Right cardiac atrium (tissue), 5 donors: Measurements from ENCODE around the gene SAMD1. TPM values are rescaled to one million over a fixed set of nuclear protein-coding genes. Genes with fewer than 3 reads are reported as not detected.

Experiments used
- ATAC-seq, 2 donors: fragments of 200-7000 bp; cut with Tn5 transposase; one replicate each; pipeline versions ENCODE4 v1.8.0 to v1.9.1; 2020; ENCODE audit warnings: moderate library complexity in 2 of 2, mild to moderate bottlenecking in 1 of 2
- DNase-seq, 3 donors: peaks; one replicate each; pipeline ENCODE4 v3.0.0-alpha.2; 2020
- H3K27ac ChIP-seq: one replicate; pipeline ENCODE4 v1.5.1; 2013; ENCODE audit warnings: mild to moderate bottlenecking, low read length, control low read depth, moderate library complexity
- H3K27me3 ChIP-seq: one replicate; pipeline ENCODE4 v1.6.1; 2013; ENCODE audit not compliant: control insufficient read depth, insufficient read depth
- H3K4me1 ChIP-seq: one replicate; pipeline ENCODE4 v1.6.1; 2013; ENCODE audit warnings: low read length; ENCODE audit not compliant: control insufficient read depth, insufficient read depth
- H3K4me3 ChIP-seq: one replicate; pipeline ENCODE4 v1.5.1; 2013; ENCODE audit warnings: low read length, control low read depth
- H3K9me3 ChIP-seq: one replicate; pipeline ENCODE4 v1.6.1; 2013; ENCODE audit warnings: low read length; ENCODE audit not compliant: control insufficient read depth
- WGBS: extraction: QIAGEN DNeasy Blood & Tissue Kit; methylation state at CpG from one replicate; pipeline ENCODE4 v1.1.7; 2013; 5-methylcytosine and 5-hydroxymethylcytosine counted together
- intact Hi-C, 4 donors: fragments of 100-400 bp; cut with DNase I; formaldehyde crosslinking; loops; one replicate each; pipeline versions ENCODE4 v1.11.0 to v1.14.0; 2022 to 2023
- polyA plus RNA-seq: library from polyadenylated mRNA; stranded (reverse); fragments of 200-250 nt; gene quantifications from one replicate; pipeline ENCODE4 v1.2.3, GENCODE V29; 2013
- total RNA-seq, 4 donors: library from RNA; stranded (reverse); fragmentation: NEBNext Ultra II Directional; extraction: Animal tissue kit (Norgen Biotek cat#: 25700); gene quantifications; one replicate each; pipeline ENCODE4 v1.2.1, GENCODE V29; 2021
- donor health status: healthy with polysubstance abuse.
- donor health status: DM: no; HTN: yes; CAD: no.
- donor health status: DM: no; HTN: no; CAD: no.
- donor health status: DM: no; HTN: yes; CAD: no; lungs with severe emphysema.
- donor health status: DM: yes; HTN: yes; CAD: no.

The SAMD1 gene
- total and polyA plus RNA-seq, 5 donors = 32.2 to 53.8 (median 40.6) TPM

GRCh38 chr19:14113762-14114414 is 23.3 kb upstream of the SAMD1 start:
- Histone ChIP-seq H3K4me3 (no peak overlapping the region), H3K9me3 (no peaks in the 10 kb centered on the region), H3K27ac (peak overlapping the region; percentile 80), H3K27me3 (no peaks in the 10 kb centered on the region), H3K4me1 (peaks cover 15% of the 10 kb centered on the region)
- no peak for ATAC-seq
- intact Hi-C loops = no loop called here
- WGBS = 81% methylated on average over 18 of the region's 18 CpGs
- peak; percentile 49 to 82 (median 76) for DNase-seq

DNA sequence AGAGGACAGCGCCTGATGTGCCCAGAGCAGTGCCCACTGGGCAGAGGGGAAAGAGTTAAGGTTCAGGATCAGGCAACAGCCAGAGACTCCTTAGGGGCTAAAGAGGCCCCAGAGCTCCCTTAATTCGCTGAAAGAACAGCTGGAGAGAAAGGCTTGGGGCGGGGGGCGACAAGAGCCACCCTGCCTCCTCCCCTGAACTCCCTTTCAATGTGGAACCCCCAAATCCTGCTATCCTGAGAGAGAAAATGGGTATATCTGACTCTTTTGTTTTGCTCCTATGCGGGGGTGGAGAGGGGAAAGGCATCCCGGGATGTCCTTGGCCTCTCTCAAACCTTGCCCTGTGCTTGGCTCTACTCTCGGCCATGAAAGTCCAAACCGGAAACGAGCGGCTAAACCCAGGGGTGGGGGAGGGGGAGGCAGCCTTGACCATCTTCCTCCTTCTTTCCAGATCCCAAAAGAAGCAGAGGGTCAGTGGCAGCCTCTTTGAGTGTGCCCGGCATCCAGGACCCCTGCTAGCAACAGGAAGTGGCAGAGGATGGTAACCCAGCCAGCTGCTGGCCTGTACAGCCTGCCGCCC is 22.3 kb upstream of the SAMD1 start:
- WGBS = 18% methylated on average over 12 of the region's 12 CpGs
- Histone ChIP-seq H3K27ac (peak overlapping the region; percentile 80), H3K9me3 (no peaks in the 10 kb centered on the region), H3K4me3 (no peak overlapping the region), H3K4me1 (peaks cover 15% of the 10 kb centered on the region), H3K27me3 (no peaks in the 10 kb centered on the region)
- ATAC-seq (peak; percentile 14 to 20), DNase-seq (peak; percentile 53 to 82 (median 82))
- intact Hi-C loops = no loop called here

DNA sequence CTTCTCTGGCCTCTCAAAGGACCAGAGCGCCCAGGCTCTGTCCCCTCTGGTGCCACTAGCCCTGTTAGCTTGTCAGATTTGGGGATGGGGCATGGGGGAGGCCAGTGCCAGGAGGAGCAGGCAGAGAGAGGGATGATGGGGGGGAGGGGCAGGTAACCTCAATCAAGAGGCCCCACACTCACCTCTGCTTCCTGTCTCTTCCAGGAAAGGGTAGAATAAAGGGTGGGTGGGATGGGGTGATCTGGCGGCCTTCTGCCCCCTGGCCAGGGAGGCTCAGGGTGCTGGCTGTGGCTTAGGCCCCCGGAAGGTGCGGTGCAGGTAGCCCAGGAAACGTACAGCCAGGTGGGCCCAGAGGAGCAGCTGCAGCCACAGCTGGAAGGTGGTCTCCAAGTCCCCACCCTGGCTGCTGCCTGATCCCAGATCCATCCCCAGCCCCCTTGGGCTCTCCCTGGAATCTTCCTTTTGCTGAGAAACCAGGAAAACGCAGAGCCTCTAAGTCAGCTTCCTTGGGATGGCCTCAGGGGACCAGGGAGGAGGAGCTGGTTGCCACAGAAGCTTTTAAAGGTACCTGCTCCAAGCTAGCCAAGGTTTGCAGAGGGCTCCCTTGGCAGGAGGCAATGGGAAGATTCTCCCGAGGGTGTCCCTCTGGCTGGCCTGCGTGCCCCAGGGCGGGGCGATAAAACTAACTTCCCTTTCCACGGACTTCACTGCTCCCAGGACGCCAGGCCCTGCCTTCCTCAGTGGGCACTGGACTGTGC is 21.7 kb upstream of the SAMD1 start:
- H3K9me3 ChIP-seq = no peaks in the 10 kb centered on the region
- H3K27me3 ChIP-seq = no peaks in the 10 kb centered on the region
- H3K4me1 ChIP-seq = peaks cover 15% of the 10 kb centered on the region
- intact Hi-C loops = no loop called here
- 38% methylated on average over 12 of the region's 12 CpGs for WGBS
- H3K27ac ChIP-seq = peak overlapping the region; percentile 80
- no peak overlapping the region for H3K4me3 ChIP-seq
- ATAC-seq = peak; percentile 9 to 12
- peak; percentile 44 to 79 (median 75) for DNase-seq

DNA sequence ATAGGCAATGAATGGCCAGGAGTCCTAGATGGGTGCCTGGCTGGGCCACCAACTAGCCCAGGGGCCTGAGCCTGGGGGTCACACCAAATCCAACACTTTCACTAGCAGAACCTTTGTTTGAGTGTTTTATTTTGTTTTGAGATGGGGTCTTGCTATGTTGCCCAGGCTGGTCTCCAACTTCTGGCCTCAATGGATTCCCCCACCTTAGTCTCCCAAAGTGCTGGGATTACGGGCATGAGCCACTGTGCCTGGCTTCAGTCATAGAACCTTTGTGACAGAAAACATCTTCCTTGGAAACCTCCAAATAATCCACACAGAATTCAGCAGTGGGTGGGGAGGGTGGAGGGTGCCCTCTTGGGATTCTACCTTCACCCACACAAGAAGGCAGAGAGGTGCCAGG is 20.9 kb upstream of the SAMD1 start:
- DNase-seq = no peak
- Histone ChIP-seq H3K27me3 (no peaks in the 10 kb centered on the region), H3K27ac (peak overlapping the region; percentile 1), H3K9me3 (no peaks in the 10 kb centered on the region), H3K4me3 (no peak overlapping the region), H3K4me1 (peaks cover 15% of the 10 kb centered on the region)
- 66% methylated on average over 1 of the region's 1 CpG for WGBS
- ATAC-seq = no peak
- intact Hi-C loops = no loop called here

DNA sequence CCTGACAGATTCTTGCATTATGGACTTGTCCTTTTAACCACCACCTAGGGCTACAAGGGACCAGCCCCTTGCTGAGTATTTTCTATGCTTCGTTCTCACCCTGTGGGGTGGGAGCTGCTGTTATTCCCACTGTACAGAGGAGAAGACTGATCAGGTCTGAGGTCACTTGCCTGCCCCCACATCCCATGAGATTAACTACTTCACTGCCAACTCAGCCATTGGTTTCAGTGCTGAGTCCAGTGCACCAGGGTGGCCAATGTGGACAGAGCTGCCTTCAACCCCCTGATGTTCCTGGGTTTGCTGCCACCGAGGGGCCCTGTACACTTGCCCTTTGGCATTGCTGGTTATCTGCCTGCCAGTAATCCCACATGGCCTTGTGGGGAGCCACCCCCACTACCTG is 20.1 kb upstream of the SAMD1 start:
- no peaks in the 10 kb centered on the region for H3K27me3 ChIP-seq
- WGBS = 57% methylated on average over 2 of the region's 2 CpGs
- no peak overlapping the region for H3K4me3 ChIP-seq
- ATAC-seq = no peak
- H3K27ac ChIP-seq = no peak overlapping the region
- DNase-seq = no peak
- intact Hi-C loops = no loop called here
- no peaks in the 10 kb centered on the region for H3K9me3 ChIP-seq
- H3K4me1 ChIP-seq = peaks cover 15% of the 10 kb centered on the region

DNA sequence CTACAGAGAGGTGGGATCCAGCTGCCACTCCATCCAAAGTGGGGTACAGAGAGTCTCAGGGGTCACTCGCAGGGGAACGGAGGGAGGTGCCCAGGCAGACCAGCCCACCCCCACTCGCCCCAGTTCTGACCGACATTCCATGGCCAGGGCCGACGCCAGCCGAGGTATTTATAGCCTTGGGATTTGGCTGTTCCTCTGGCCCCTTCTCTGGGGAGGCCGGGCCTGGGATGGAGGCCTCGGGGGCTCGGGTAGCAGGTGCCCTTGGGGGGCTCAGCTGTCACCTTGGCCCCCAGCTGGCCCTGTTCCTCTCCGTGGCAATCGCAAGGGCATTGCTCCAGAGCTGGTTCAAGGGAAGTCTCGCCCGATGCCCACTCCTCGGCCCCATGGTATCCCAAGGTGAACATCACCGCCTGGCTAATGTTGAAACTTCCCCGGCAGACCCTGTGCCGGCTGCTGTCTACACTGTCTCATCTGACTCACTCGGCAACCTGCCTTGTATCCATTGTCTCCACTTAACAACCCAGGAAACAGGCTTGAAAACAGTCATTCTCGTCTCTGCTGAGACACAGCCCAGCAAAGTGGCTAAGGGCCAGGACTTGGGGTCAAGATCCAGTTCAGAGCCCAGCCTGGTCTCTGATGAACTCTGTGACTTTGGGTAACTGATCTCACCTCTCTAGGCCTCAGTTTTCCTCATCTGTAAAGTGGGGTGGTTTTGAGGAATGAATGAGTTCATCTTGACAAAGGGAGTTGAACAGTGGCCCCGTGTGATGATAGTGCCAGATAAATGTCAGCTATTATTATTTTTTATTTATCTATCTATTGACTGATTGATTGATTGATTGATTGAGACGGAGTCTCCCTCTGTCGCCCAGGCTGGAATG is 17.3 kb upstream of the SAMD1 start:
- no peaks in the 10 kb centered on the region for H3K27me3 ChIP-seq
- ATAC-seq (peak; percentile 80 to 86), DNase-seq (peak; percentile 58 to 87 (median 83))
- peaks cover 9% of the 10 kb centered on the region for H3K4me1 ChIP-seq
- H3K9me3 ChIP-seq = no peaks in the 10 kb centered on the region
- H3K27ac ChIP-seq = peak overlapping the region; percentile 93
- WGBS = 59% methylated on average over 23 of the region's 23 CpGs
- intact Hi-C loops = no loop called here
- H3K4me3 ChIP-seq = no peak overlapping the region

DNA sequence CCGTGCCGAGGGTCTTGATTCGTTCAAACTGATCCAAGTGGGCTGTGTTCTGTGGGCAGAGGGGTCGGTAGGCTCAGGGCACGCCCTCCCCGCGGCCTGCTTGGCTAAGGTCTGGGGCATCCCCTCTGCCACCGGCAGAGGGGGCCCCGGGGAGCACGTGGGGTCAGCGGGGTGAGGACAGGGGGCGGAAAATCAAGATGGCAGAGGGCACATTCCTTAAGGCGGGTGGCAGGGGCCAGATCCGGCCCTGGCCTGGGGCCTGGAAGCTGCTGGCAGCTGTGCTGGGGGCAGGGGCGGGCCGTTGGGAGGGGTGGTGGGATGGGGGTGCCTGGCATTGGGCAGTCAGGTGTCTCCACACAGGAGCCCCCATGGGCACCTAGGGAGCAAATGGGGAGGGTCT is 16.3 kb upstream of the SAMD1 start:
- peaks cover 2% of the 10 kb centered on the region for H3K4me1 ChIP-seq
- intact Hi-C loops = no loop called here
- no peak overlapping the region for H3K4me3 ChIP-seq
- peak in 2 of 3 donors; percentile 55 to 73 for DNase-seq
- peak in 1 of 2 donors; percentile 43 for ATAC-seq
- no peaks in the 10 kb centered on the region for H3K27me3 ChIP-seq
- H3K27ac ChIP-seq = peak overlapping the region; percentile 93
- H3K9me3 ChIP-seq = no peaks in the 10 kb centered on the region
- 74% methylated on average over 16 of the region's 16 CpGs for WGBS

DNA sequence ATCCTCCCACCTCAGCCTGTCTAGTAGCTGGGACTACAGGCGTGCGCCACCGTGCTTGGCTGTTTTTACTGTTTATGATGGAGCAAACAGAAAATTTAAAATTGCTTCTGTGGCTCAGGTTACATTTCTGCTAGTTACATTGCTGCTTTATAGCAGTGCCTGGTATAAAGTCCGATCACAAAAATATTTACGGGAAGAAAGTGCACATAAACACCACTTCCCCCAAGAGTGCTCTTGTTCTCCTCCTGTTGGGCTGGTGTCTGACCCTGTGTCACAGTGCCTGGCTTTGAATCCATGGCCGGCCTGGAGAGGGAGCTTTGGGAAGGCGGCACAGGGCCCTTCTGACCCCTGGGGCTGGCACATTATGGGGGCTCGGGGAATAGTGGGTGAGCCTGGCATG is 15.1 kb upstream of the SAMD1 start:
- 84% methylated on average over 8 of the region's 8 CpGs for WGBS
- no peak overlapping the region for H3K4me3 ChIP-seq
- H3K27me3 ChIP-seq = no peaks in the 10 kb centered on the region
- ATAC-seq (no peak), DNase-seq (peak in 1 of 3 donors; percentile 37)
- intact Hi-C loops = no loop called here
- no peaks in the 10 kb centered on the region for H3K9me3 ChIP-seq
- no peak overlapping the region for H3K27ac ChIP-seq
- no peaks in the 10 kb centered on the region for H3K4me1 ChIP-seq

DNA sequence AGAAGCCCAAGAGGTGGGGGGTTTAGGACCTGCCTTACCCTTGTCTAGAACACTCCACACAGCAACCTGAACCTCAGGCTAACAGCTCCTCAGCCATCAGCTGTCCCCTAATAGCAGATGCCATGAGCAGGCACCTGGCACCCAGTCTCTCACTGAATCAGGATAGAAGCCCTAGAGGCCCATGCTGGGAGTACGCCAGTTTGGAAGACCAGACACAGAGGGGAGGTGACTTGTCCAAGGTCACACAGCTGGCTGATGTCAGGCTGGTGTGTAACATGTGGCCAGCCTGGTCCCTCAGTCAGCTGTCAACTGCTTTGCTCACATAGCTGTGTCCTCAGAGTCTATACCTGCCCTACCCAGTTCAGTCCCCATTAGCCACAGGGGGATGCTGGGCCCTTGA is 12.8 kb upstream of the SAMD1 start:
- no peak overlapping the region for H3K4me3 ChIP-seq
- H3K27ac ChIP-seq = no peak overlapping the region
- ATAC-seq (no peak), DNase-seq (peak in 1 of 3 donors; percentile 24)
- no peaks in the 10 kb centered on the region for H3K9me3 ChIP-seq
- WGBS = 91% methylated on average over 1 of the region's 1 CpG
- no peaks in the 10 kb centered on the region for H3K27me3 ChIP-seq
- H3K4me1 ChIP-seq = no peaks in the 10 kb centered on the region
- intact Hi-C loops = no loop called here

DNA sequence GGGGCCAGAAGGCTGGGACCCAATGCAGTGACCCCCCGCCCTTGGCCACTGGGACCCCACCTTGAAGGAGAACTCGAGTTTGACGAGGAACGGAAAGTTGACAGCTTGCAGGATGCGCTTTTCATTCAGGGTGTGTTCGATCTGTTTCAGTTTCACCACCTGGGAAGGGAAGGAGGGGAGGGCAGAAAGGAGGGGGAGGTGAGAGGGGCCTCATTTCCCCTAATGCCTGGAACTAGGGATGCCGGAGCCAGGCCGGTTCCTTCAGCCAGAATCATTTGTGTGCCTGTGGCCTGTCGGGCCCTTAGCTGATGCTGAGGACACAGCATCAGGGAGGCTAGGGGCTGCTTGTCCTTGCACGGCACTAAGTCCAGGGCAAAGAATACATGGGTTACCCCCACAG is 12.2 kb upstream of the SAMD1 start:
- no peaks in the 10 kb centered on the region for H3K27me3 ChIP-seq
- no peaks in the 10 kb centered on the region for H3K9me3 ChIP-seq
- 87% methylated on average over 10 of the region's 10 CpGs for WGBS
- no peak overlapping the region for H3K4me3 ChIP-seq
- no peak overlapping the region for H3K27ac ChIP-seq
- ATAC-seq (no peak), DNase-seq (no peak)
- H3K4me1 ChIP-seq = no peaks in the 10 kb centered on the region
- intact Hi-C loops = no loop called here
